C4-2B (cell line): ENCODE data around the gene MTR.

Experiments
- H3K27ac ChIP-seq: fragments of 450-650 bp; 2 replicates; pipeline ENCODE4 v1.5.1; 2017
- ZFX ChIP-seq: fragments of 450-650 bp; IDR thresholded peaks from 2 replicates; pipeline ENCODE4 v1.6.1; 2017
- TF ChIP-seq, protein P1 (sequence below): fragments of 450-650 bp; conservative IDR thresholded peaks from 2 replicates; pipeline ENCODE4 v1.5.1; 2017; ENCODE audit warnings: mild to moderate bottlenecking

The MTR gene

DNA sequence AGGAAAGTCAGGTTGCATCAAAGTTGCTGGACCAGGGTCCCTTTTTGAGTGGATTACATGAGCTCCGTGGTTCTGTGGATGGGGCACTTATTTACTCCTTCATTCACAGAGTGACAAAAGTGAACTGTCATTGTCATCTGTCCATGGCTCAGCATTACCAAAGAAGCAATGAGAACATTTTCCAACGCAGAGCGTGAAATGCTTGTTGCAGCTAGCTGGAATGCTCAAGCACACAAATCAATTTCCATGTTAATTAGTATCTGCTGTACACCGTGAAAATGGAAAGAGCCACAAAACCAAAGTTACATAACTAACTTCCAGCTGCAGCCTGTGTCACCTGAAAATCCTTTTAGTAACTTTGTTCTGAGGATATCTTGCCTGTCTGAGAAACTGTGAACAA is 130.3 kb downstream of the MTR start:
- TF ChIP-seq ZFX, result no peak
- TF ChIP-seq, protein P1, sequence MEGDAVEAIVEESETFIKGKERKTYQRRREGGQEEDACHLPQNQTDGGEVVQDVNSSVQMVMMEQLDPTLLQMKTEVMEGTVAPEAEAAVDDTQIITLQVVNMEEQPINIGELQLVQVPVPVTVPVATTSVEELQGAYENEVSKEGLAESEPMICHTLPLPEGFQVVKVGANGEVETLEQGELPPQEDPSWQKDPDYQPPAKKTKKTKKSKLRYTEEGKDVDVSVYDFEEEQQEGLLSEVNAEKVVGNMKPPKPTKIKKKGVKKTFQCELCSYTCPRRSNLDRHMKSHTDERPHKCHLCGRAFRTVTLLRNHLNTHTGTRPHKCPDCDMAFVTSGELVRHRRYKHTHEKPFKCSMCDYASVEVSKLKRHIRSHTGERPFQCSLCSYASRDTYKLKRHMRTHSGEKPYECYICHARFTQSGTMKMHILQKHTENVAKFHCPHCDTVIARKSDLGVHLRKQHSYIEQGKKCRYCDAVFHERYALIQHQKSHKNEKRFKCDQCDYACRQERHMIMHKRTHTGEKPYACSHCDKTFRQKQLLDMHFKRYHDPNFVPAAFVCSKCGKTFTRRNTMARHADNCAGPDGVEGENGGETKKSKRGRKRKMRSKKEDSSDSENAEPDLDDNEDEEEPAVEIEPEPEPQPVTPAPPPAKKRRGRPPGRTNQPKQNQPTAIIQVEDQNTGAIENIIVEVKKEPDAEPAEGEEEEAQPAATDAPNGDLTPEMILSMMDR, result no peak
- no peak overlapping the region for H3K27ac ChIP-seq

DNA sequence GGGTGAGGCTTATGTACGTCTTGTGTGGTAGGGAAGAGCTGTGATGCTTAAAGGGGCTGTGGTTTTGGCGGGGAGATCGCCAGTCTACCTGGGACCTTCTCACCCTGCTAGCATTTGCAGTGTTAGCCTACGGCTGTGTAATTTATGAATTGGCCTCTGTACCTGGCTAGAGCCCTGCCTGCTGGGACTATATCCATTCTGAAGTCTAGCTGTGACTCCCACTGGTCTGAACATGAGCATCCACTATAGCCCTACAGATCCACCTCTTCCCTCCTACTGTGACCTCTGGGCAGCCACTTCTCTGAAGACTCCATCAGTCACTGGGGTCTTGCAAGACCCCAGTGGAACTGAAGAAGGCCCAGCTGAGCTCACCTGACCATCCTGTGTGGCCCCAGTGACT is 135.4 kb downstream of the MTR start:
- H3K27ac ChIP-seq, result no peak overlapping the region
- no peak for TF ChIP-seq ZFX
- TF ChIP-seq, protein P1, result no peak

DNA sequence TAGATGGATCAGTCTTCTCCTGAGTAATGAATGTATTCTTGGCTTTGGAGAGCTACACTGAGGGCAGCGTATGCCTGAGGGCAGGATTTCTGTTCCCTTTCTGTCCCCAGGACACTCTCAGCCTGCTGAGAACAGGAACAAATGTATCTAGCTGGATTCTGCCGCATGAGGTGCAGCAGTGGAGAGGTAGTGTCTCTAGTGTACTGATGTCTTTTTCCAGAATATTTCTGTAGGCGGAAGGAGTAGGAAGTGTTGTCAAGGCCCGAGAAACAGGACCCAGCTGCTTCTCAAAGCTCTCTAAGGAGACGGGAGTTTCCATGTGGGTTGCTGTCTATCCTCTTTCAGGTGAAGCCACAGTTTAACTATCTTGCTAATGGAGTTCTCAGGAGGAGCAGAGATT is 143.7 kb downstream of the MTR start:
- no peak overlapping the region for H3K27ac ChIP-seq
- TF ChIP-seq, protein P1, result no peak
- no peak for TF ChIP-seq ZFX

DNA sequence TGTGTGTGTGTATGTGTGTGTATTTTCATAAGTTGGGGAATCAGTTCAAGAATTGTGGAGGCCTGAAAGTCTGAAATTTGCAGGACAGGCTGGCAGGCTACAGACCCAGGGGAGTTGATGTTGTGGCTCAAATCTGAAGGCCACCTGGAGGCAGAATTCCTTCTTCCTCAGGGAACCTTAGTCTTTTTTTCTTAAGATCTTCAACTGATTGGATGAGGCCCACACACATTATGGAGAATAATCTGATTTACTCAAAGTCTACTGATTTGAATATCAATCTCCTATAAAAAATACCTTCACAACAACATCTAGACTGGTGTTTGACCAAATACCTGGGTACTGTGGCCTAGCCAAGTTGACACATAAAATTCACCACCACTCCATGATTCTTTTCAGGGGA is 147.3 kb downstream of the MTR start:
- no peak overlapping the region for H3K27ac ChIP-seq
- no peak for TF ChIP-seq ZFX
- TF ChIP-seq, protein P1, result no peak

- no peak for TF ChIP-seq ZFX
- TF ChIP-seq, protein P1, result no peak
- H3K27ac ChIP-seq, result no peak overlapping the region
These were observed 149.5 kb downstream of the MTR start for GRCh38 chr1:236944556-236944955.

DNA sequence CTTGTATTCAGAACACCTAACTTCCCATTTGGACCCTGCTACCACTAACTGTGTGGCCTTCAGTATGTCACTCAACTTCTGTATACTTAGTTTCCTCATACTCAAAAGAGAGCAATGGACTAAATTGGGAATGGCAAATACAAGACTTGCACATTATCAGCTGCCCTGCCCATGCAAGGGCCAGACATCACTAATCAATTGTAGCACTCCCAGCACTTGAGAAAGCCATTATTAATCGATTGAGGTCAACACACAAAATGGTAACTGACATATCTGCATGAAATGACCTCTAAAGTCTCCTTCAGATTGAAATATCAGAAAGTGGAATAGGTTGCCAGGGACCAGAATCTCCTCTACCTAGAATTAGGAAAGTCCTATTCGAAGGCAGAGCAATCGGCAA is 149.9 kb downstream of the MTR start:
- TF ChIP-seq, protein P1, result no peak
- no peak for TF ChIP-seq ZFX
- H3K27ac ChIP-seq, result no peak overlapping the region

- TF ChIP-seq, protein P1, result no peak
- no peak for TF ChIP-seq ZFX
- H3K27ac ChIP-seq, result no peak overlapping the region
These were observed 152.7 kb downstream of the MTR start for GRCh38 chr1:236947794-236948193.
